ENCODE results near the gene GSG1L2. TPM values are rescaled to one million over a fixed set of nuclear protein-coding genes. Genes with fewer than 3 reads are reported as not detected.

The GSG1L2 gene
- total RNA-seq, 1 donor from 2014 or later = not detected

DNA sequence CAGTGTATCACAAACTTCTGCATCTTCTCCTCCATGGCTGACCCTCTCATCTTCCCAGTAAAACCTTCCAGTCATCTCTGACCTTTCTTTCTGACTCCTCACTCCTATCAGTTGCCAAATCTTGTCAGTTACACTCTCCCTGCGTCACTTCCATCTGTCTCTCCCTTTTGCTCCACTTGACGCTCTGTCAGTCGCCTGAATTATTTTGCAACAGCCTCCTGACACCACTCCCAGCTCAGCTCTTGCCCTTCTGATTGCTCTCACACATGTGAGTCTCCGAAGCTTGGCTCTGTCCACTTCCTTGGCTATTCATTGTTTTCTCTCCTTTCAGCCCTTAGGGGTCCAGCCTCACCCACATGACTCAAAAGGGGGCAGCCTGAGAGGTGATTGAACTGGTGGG, 58.2 kb downstream of the GSG1L2 start:
- H3K27ac Mint-ChIP-seq (ENCODE audit: unreplicated experiment) = no peak overlapping the region
- DNase-seq (ENCODE audit: low spot score) = no peak
- H3K27me3 Mint-ChIP-seq (ENCODE audit: low read depth) = peaks cover 20% of the 10 kb centered on the region
- no peak for TF ChIP-seq CTCF (IDR thresholded peaks at IDR 0.05)
- no peaks in the 10 kb centered on the region for H3K4me1 Mint-ChIP-seq (ENCODE audit: low read depth)
- H3K36me3 Mint-ChIP-seq (ENCODE audit: low read depth) = no peaks in the 10 kb centered on the region
- no peak overlapping the region for H3K4me3 Mint-ChIP-seq (ENCODE audit: unreplicated experiment)
- no peaks in the 10 kb centered on the region for H3K9me3 Mint-ChIP-seq (ENCODE audit: low read depth)

- Mint-ChIP-seq H3K27ac (ENCODE audit: unreplicated experiment) (no peak overlapping the region), H3K4me1 (ENCODE audit: low read depth) (no peaks in the 10 kb centered on the region), H3K27me3 (ENCODE audit: low read depth) (peaks cover 19% of the 10 kb centered on the region), H3K9me3 (ENCODE audit: low read depth) (no peaks in the 10 kb centered on the region), H3K36me3 (ENCODE audit: low read depth) (no peaks in the 10 kb centered on the region), H3K4me3 (ENCODE audit: unreplicated experiment) (no peak overlapping the region)
- DNase-seq (ENCODE audit: low spot score) = no peak
- TF ChIP-seq CTCF (IDR thresholded peaks at IDR 0.05) = no peak
Observed at GRCh38 chr17:9760266-9760665, 61.6 kb downstream of the GSG1L2 start.

DNA sequence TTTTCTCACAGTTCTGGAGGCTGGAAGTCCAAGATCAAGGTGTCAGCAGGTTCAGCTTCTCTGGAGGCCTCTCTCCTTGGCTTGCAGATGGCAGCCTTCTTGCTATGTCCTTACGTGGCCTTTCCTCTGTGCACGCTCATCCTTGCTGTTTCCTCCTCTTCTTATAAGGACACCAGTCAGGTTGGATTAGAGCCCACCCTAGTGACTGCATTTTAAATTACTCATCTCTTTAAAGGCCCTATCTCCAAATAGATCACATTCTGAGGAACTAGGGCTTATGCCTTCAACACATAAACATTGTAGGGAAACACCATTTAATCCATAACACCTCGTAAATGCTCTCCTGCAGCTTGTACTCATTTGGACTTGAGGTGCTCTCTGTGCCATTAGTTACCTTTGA, 66.8 kb downstream of the GSG1L2 start:
- peaks cover 3% of the 10 kb centered on the region for H3K9me3 Mint-ChIP-seq (ENCODE audit: low read depth)
- H3K36me3 Mint-ChIP-seq (ENCODE audit: low read depth) = no peaks in the 10 kb centered on the region
- H3K27ac Mint-ChIP-seq (ENCODE audit: unreplicated experiment) = no peak overlapping the region
- peaks cover 7% of the 10 kb centered on the region for H3K4me1 Mint-ChIP-seq (ENCODE audit: low read depth)
- no peak overlapping the region for H3K4me3 Mint-ChIP-seq (ENCODE audit: unreplicated experiment)
- TF ChIP-seq CTCF (IDR thresholded peaks at IDR 0.05) = no peak
- DNase-seq (ENCODE audit: low spot score) = no peak
- peaks cover 11% of the 10 kb centered on the region for H3K27me3 Mint-ChIP-seq (ENCODE audit: low read depth)

Other genes with a start within 250 kb of the GSG1L2 start
- gene STX8, start 246.3 kb downstream of the GSG1L2 start, total RNA-seq = 50.6 to 64.4 TPM (median 55.7 TPM) in 3 replicates
- 0.53 TPM in 1 of 3 replicates, not detected in the others for gene CFAP52, start 245.4 kb downstream of the GSG1L2 start, total RNA-seq
- gene USP43, start 176.6 kb downstream of the GSG1L2 start, total RNA-seq = 2.6 to 4.3 TPM (median 2.7 TPM) in 3 replicates
- 0.62 to 1.8 TPM in 2 of 3 replicates, not detected in the other for gene DHRS7C, start 30.5 kb downstream of the GSG1L2 start, total RNA-seq
- 2.2 to 5.4 TPM (median 2.3 TPM) in 3 replicates for gene GLP2R, start 3.8 kb upstream of the GSG1L2 start, total RNA-seq
- not detected in 3 replicates for gene RCVRN, start 83.2 kb upstream of the GSG1L2 start, total RNA-seq

All from chondrocyte (in vitro differentiated cells).